Epithelial cell of alveolus of lung (primary cell): ENCODE measurements around the gene SLC41A3. TPM values are rescaled to one million over a fixed set of nuclear protein-coding genes. Genes with fewer than 3 reads are reported as not detected.

ENCODE experiments used
- total RNA-seq: library from RNA; depleted of rRNA; stranded (reverse); fragments of >200 nt; gene quantifications from 2 replicates; pipeline ENCODE4 v1.2.1, GENCODE V29; 2015

Gene SLC41A3
- 34.5 and 53.4 TPM in 2 replicates for total RNA-seq

GRCh38 chr3:126083913-126084767 is at the start of gene SLC41A3:
Gene SLC41A3, minus strand, starts transcription at chr3:126084124. Its CDS starts 15,905 bp downstream, at chr3:126068219.

GRCh38 chr3:125968701-125969592 is 115.0 kb downstream of the SLC41A3 start, which contains the start of gene ROPN1B:
Gene ROPN1B, plus strand, starts transcription at chr3:125969178. Its CDS starts 2,877 bp downstream, at chr3:125972055.

Other genes starting within 250 kb of the SLC41A3 start
- not detected in 2 replicates for gene ROPN1B, start 114.9 kb downstream of the SLC41A3 start, total RNA-seq
- gene ALDH1L1, start 96.5 kb upstream of the SLC41A3 start, total RNA-seq = not detected in 2 replicates